Cardiac fibroblast (primary cell): ENCODE measurements around the gene MYOD1.

Experiments
- DNase-seq, 2 donors: peaks; one replicate each; pipeline versions ENCODE4 v3.0.0 to v3.0.0-alpha.2; 2010; ENCODE audit warnings: low read depth in 2 of 2
- H3K4me3 ChIP-seq, 2 donors: replicated peaks in 1 of 2; 1 replicate in 1 of 2; 2 replicates in 1 of 2; pipeline ENCODE4 v1.5.1; 2011; ENCODE audit warnings: low read depth in 2 of 2, low read length in 2 of 2, mild to moderate bottlenecking in 2 of 2, moderate library complexity in 1 of 2
- CTCF ChIP-seq: IDR thresholded peaks from one replicate; pipeline ENCODE4 v1.5.1; 2011; ENCODE audit warnings: low read depth, mild to moderate bottlenecking, low read length, inconsistent platforms

MYOD1 gene

GRCh38 chr11:17744151-17744940 lies 25.0 kb downstream of the MYOD1 start:
- no peak for DNase-seq
- no peak for TF ChIP-seq CTCF
- no peak overlapping the region for H3K4me3 ChIP-seq

GRCh38 chr11:17745023-17745772 lies 25.8 kb downstream of the MYOD1 start:
- DNase-seq, result no peak
- H3K4me3 ChIP-seq, result no peak overlapping the region
- no peak for TF ChIP-seq CTCF

- no peak for TF ChIP-seq CTCF
- no peak for DNase-seq
- H3K4me3 ChIP-seq, result no peak overlapping the region
These were observed 26.7 kb downstream of the MYOD1 start for GRCh38 chr11:17746096-17746495.

- H3K4me3 ChIP-seq, result no peak overlapping the region
- TF ChIP-seq CTCF, result no peak
- DNase-seq, result no peak
These were observed 28.0 kb downstream of the MYOD1 start for GRCh38 chr11:17747131-17747955.

- no peak for TF ChIP-seq CTCF
- DNase-seq, result no peak
- no peak overlapping the region for H3K4me3 ChIP-seq
These were observed 28.7 kb downstream of the MYOD1 start for GRCh38 chr11:17748044-17748443.

GRCh38 chr11:17748761-17749721 lies 29.7 kb downstream of the MYOD1 start:
- H3K4me3 ChIP-seq, result no peak overlapping the region
- no peak for TF ChIP-seq CTCF
- no peak for DNase-seq
